ENCODE results near the gene GANC.

DNA sequence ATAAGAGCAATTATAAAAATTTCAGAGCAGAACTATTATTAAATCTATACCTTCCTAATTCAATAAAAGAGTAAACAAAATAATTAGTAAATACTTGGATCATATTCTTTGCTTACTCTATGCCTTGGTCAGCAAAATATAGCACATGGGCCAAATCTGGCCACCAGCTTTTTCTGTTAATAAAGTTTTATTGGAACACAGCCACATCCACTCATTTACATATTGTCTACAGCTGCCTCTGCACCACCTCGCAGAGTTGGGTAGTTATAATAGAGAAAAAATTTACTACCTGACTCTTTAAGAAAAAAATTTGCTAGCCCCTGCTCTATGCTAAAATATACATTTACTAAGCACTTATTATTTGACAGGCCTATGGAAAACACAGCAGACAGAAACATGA lies 32.2 kb upstream of the GANC start:
- TF ChIP-seq, protein P1, sequence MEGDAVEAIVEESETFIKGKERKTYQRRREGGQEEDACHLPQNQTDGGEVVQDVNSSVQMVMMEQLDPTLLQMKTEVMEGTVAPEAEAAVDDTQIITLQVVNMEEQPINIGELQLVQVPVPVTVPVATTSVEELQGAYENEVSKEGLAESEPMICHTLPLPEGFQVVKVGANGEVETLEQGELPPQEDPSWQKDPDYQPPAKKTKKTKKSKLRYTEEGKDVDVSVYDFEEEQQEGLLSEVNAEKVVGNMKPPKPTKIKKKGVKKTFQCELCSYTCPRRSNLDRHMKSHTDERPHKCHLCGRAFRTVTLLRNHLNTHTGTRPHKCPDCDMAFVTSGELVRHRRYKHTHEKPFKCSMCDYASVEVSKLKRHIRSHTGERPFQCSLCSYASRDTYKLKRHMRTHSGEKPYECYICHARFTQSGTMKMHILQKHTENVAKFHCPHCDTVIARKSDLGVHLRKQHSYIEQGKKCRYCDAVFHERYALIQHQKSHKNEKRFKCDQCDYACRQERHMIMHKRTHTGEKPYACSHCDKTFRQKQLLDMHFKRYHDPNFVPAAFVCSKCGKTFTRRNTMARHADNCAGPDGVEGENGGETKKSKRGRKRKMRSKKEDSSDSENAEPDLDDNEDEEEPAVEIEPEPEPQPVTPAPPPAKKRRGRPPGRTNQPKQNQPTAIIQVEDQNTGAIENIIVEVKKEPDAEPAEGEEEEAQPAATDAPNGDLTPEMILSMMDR (IDR thresholded peaks at IDR 0.05; ENCODE audit: low read length) = no peak
- TF ChIP-seq EZH2phosphoT487 (IDR thresholded peaks at IDR 0.05; ENCODE audit: low read length) = no peak

Data from MM.1S (cell line).